Neural progenitor cell (in vitro differentiated cells): ENCODE results near the gene TAOK2.

Experiments
- EZH2 ChIP-seq: fragments of 200-600 bp; sonication (generic); IDR thresholded peaks from 2 replicates; pipeline ENCODE4 v1.6.1; 2017; ENCODE audit warnings: antibody characterized with exemption, mild to moderate bottlenecking, moderate library complexity
- EZH2phosphoT487 ChIP-seq: fragments of 200-600 bp; sonication (generic); IDR thresholded peaks from 2 replicates; pipeline ENCODE4 v1.6.1; 2017; ENCODE audit warnings: antibody characterized with exemption
- TF ChIP-seq, protein P1 (sequence below): fragments of 200-600 bp; sonication (generic); IDR thresholded peaks from 2 replicates; pipeline ENCODE4 v1.5.1; 2017; ENCODE audit warnings: antibody characterized with exemption, mild to moderate bottlenecking

DNA sequence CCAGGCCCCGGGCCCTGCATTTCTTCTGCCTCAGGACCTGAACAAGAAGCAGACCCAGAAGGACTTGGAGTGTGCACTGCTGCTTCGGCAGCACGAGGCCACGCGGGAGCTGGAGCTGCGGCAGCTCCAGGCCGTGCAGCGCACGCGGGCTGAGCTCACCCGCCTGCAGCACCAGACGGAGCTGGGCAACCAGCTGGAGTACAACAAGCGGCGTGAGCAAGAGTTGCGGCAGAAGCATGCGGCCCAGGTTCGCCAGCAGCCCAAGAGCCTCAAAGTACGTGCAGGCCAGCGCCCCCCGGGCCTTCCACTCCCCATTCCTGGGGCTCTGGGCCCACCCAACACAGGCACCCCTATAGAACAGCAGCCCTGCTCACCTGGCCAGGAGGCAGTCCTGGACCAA, 12.6 kb downstream of the TAOK2 start:
- no peak for TF ChIP-seq EZH2phosphoT487
- TF ChIP-seq, protein P1, sequence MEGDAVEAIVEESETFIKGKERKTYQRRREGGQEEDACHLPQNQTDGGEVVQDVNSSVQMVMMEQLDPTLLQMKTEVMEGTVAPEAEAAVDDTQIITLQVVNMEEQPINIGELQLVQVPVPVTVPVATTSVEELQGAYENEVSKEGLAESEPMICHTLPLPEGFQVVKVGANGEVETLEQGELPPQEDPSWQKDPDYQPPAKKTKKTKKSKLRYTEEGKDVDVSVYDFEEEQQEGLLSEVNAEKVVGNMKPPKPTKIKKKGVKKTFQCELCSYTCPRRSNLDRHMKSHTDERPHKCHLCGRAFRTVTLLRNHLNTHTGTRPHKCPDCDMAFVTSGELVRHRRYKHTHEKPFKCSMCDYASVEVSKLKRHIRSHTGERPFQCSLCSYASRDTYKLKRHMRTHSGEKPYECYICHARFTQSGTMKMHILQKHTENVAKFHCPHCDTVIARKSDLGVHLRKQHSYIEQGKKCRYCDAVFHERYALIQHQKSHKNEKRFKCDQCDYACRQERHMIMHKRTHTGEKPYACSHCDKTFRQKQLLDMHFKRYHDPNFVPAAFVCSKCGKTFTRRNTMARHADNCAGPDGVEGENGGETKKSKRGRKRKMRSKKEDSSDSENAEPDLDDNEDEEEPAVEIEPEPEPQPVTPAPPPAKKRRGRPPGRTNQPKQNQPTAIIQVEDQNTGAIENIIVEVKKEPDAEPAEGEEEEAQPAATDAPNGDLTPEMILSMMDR: no peak
- no peak for TF ChIP-seq EZH2
